Esophagus squamous epithelium (tissue), 5 donors: Measurements from ENCODE around the gene WDR91. TPM values are rescaled to one million over a fixed set of nuclear protein-coding genes. Genes with fewer than 3 reads are reported as not detected.
A peak's percentile ranks its signal among the peaks of the same experiment; 100 is the strongest.
"Not testable (repeated sequence)": the region's sequence is repeated elsewhere in the genome, so short reads cannot be mapped to it uniquely, and the experiment has no call there.

Experiments
- DNase-seq: peaks from one replicate; lab custom pipeline; 2025; lab: John Stamatoyannopoulos, UW
- H3K27ac ChIP-seq, 4 donors: fragments of 200-600 bp; sonication (generic); one replicate each; pipeline ENCODE4 v1.5.1; 2016 to 2019; ENCODE audit warnings: mild to moderate bottlenecking in 1 of 4
- H3K27me3 ChIP-seq, 4 donors: fragments of 200-600 bp; sonication (generic); 1 replicate in 3 of 4; 2 replicates in 1 of 4; pipeline versions ENCODE4 v1.5.1 to v1.6.0; 2017 to 2021; ENCODE audit warnings: antibody characterized with exemption in 1 of 4
- H3K36me3 ChIP-seq, 3 donors: fragments of 200-600 bp; sonication (generic); one replicate each; pipeline ENCODE4 v1.5.1; 2016 to 2019
- H3K4me1 ChIP-seq, 3 donors: fragments of 200-600 bp; sonication (generic); one replicate each; pipeline ENCODE4 v1.5.1; 2017 to 2019
- H3K4me3 ChIP-seq, 4 donors: fragments of 200-600 bp; sonication (generic); 1 replicate in 3 of 4; 2 replicates in 1 of 4; pipeline ENCODE4 v1.5.1; 2016 to 2019; ENCODE audit warnings: mild to moderate bottlenecking in 2 of 4, moderate library complexity in 1 of 4
- H3K9me3 ChIP-seq, 3 donors: fragments of 200-600 bp; sonication (generic); one replicate each; pipeline ENCODE4 v1.5.1; 2016 to 2019
- CTCF ChIP-seq, 6 experiments: fragments of 450-650 bp in 4 of 6; fragments of 200-600 bp in 2 of 6; sonication (generic) in 2 of 6; IDR thresholded peaks; one replicate each; pipeline ENCODE4 v1.5.1; 2016 to 2019; ENCODE audit warnings: antibody characterized with exemption in 6 of 6, mild to moderate bottlenecking in 4 of 6, moderate library complexity in 4 of 6
- POLR2A ChIP-seq, 4 donors: fragments of 450-650 bp; IDR thresholded peaks; one replicate each; pipeline ENCODE4 v1.6.1; 2017; ENCODE audit warnings: antibody characterized with exemption in 4 of 4, mild to moderate bottlenecking in 4 of 4, moderate library complexity in 3 of 4
- WGBS, 2 donors: methylation state at CpG; one replicate each; pipeline ENCODE4 v1.1.5; 2018; 5-methylcytosine and 5-hydroxymethylcytosine counted together
- intact Hi-C: fragments of 100-400 bp; cut with DNase I; formaldehyde crosslinking; loops from one replicate; pipeline ENCODE4 v1.15.0; 2022
- total RNA-seq, 4 donors: library from RNA; depleted of rRNA; stranded (reverse); fragments of >200 nt; gene quantifications; one replicate each; pipeline ENCODE4 v1.1.0, GENCODE V29; 2016
- donor health status: DM: yes; HTN: yes; CAD: no.

The WDR91 gene
- total RNA-seq, 4 donors from 2014 or later, result 19.6 to 29.0 (median 24.3) TPM

- Histone ChIP-seq H3K4me3 (no peak overlapping the region), H3K27me3 (no peaks in the 10 kb centered on the region), H3K9me3 (no peaks in the 10 kb centered on the region), H3K27ac (no peak overlapping the region), H3K36me3 (no peaks in the 10 kb centered on the region), H3K4me1 (peaks cover 0 to 20% (median 6%) of the 10 kb centered on the region in 3 donors)
- TF ChIP-seq POLR2A (IDR thresholded peaks at IDR 0.05) (no peak), CTCF (IDR thresholded peaks at IDR 0.05) (no peak)
- DNase-seq, result no peak
- intact Hi-C loops, result no loop called here
- 90 to 92% methylated on average over 5 of the region's 5 CpGs for WGBS, 2 donors
Observed at GRCh38 chr7:135217645-135218509, 6.6 kb upstream of the WDR91 start.

- Histone ChIP-seq H3K27ac (no peak overlapping the region), H3K4me3 (no peak overlapping the region), H3K4me1 (peaks cover under 1 to 33% (median 6%) of the 10 kb centered on the region in 3 donors), H3K36me3 (no peaks in the 10 kb centered on the region), H3K9me3 (no peaks in the 10 kb centered on the region), H3K27me3 (no peaks in the 10 kb centered on the region)
- 58 to 77% methylated on average over 3 of the region's 3 CpGs for WGBS, 2 donors
- no peak for DNase-seq
- intact Hi-C loops, result no loop called here
- TF ChIP-seq CTCF (IDR thresholded peaks at IDR 0.05) (no peak), POLR2A (IDR thresholded peaks at IDR 0.05) (no peak)
Observed at GRCh38 chr7:135215698-135216097, 4.4 kb upstream of the WDR91 start.

- intact Hi-C loops, result no loop called here
- Histone ChIP-seq H3K9me3 (no peaks in the 10 kb centered on the region), H3K36me3 (no peaks in the 10 kb centered on the region), H3K4me1 (peaks cover 4 to 38% (median 11%) of the 10 kb centered on the region in 3 donors), H3K27ac (no peak overlapping the region), H3K27me3 (no peaks in the 10 kb centered on the region), H3K4me3 (no peak overlapping the region)
- no peak for DNase-seq
- TF ChIP-seq POLR2A (IDR thresholded peaks at IDR 0.05) (no peak), CTCF (IDR thresholded peaks at IDR 0.05) (no peak)
- WGBS, 2 donors, result 86 to 90% methylated on average over 4 of the region's 4 CpGs
Observed at GRCh38 chr7:135215180-135215579, 3.9 kb upstream of the WDR91 start.

GRCh38 chr7:135213831-135214230 lies 2.5 kb upstream of the WDR91 start:
- no peaks in the 10 kb centered on the region for H3K27me3 ChIP-seq
- DNase-seq, result no peak
- peak overlapping the region in 1 of 4 donors; percentile 6 for H3K27ac ChIP-seq
- intact Hi-C loops, result no loop called here
- H3K4me1 ChIP-seq, result peaks cover 5 to 52% (median 24%) of the 10 kb centered on the region in 3 donors
- 25 to 47% methylated on average over 2 of the region's 2 CpGs for WGBS, 2 donors
- no peak for TF ChIP-seq POLR2A (IDR thresholded peaks at IDR 0.05)
- TF ChIP-seq CTCF (IDR thresholded peaks at IDR 0.05), result no peak
- no peaks in the 10 kb centered on the region for H3K36me3 ChIP-seq
- no peaks in the 10 kb centered on the region for H3K9me3 ChIP-seq
- H3K4me3 ChIP-seq, result no peak overlapping the region

- Histone ChIP-seq H3K4me3 (peak overlapping the region; percentile 72 to 94 (median 85)), H3K4me1 (peaks cover 18 to 69% (median 41%) of the 10 kb centered on the region in 3 donors), H3K27ac (peak overlapping the region; percentile 93 to 97 (median 94))
- intact Hi-C loops, H3K36me3 ChIP-seq, DNase-seq, H3K9me3 ChIP-seq, H3K27me3 ChIP-seq: not testable (repeated sequence)
- 26 to 39% methylated on average over 19 to 22 of the region's 30 CpGs for whole genome bisulfite sequencing, 2 donors
Observed at GRCh38 chr7:135211946-135212685, 790 bp upstream of the WDR91 start.
